ENCODE measurements around the gene SLC23A2.

SLC23A2 gene

GRCh38 chr20:4832469-4832868, 168.8 kb downstream of the SLC23A2 start:
- Histone ChIP-seq H3K36me3 (ENCODE audit: insufficient read depth, low read length) (no peaks in the 10 kb centered on the region), H3K4me1 (ENCODE audit: control insufficient read depth, insufficient read depth, low read length, unreplicated experiment) (no peaks in the 10 kb centered on the region), H2AFZ (ENCODE audit: low read length, unreplicated experiment) (no peak overlapping the region), H3K27ac (ENCODE audit: low read depth, low read length) (no peak overlapping the region), H3K27me3 (ENCODE audit: insufficient read depth, low read length) (peaks cover 59% of the 10 kb centered on the region), H3K4me3 (ENCODE audit: low read depth, low read length) (no peak overlapping the region), H3K79me2 (ENCODE audit: control insufficient read depth, insufficient read depth, low read length, unreplicated experiment) (no peaks in the 10 kb centered on the region)

DNA sequence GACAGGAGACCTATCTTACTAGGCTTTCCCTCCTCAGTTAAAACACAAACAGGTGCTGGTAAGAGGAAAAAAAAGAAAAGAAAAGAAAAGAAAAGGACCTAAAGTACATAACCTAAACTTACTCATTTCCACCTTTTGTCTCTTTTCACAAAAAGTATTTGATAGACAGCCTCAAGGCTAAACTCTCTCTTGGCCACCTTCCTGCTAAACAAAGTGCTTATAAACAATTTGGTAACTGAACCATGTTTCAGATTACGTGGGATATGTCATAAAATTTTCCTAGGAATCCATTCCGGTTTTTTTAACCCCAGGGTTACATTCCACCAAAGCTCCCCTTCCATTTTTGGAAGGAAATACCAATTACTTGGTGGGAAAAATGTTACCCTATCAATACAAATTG, 170.6 kb downstream of the SLC23A2 start:
- Histone ChIP-seq H2AFZ (ENCODE audit: low read length, unreplicated experiment) (no peak overlapping the region), H3K27me3 (ENCODE audit: insufficient read depth, low read length) (peaks cover 42% of the 10 kb centered on the region), H3K36me3 (ENCODE audit: insufficient read depth, low read length) (no peaks in the 10 kb centered on the region), H3K79me2 (ENCODE audit: control insufficient read depth, insufficient read depth, low read length, unreplicated experiment) (no peaks in the 10 kb centered on the region), H3K4me1 (ENCODE audit: control insufficient read depth, insufficient read depth, low read length, unreplicated experiment) (no peaks in the 10 kb centered on the region), H3K4me3 (ENCODE audit: low read depth, low read length) (no peak overlapping the region), H3K27ac (ENCODE audit: low read depth, low read length) (no peak overlapping the region)

- Histone ChIP-seq H3K4me3 (ENCODE audit: low read depth, low read length) (no peak overlapping the region), H3K27ac (ENCODE audit: low read depth, low read length) (no peak overlapping the region), H3K79me2 (ENCODE audit: control insufficient read depth, insufficient read depth, low read length, unreplicated experiment) (no peaks in the 10 kb centered on the region), H2AFZ (ENCODE audit: low read length, unreplicated experiment) (no peak overlapping the region), H3K36me3 (ENCODE audit: insufficient read depth, low read length) (no peaks in the 10 kb centered on the region), H3K4me1 (ENCODE audit: control insufficient read depth, insufficient read depth, low read length, unreplicated experiment) (no peaks in the 10 kb centered on the region), H3K27me3 (ENCODE audit: insufficient read depth, low read length) (peaks cover 39% of the 10 kb centered on the region)
Measured at GRCh38 chr20:4830259-4830658, 171.1 kb downstream of the SLC23A2 start.

DNA sequence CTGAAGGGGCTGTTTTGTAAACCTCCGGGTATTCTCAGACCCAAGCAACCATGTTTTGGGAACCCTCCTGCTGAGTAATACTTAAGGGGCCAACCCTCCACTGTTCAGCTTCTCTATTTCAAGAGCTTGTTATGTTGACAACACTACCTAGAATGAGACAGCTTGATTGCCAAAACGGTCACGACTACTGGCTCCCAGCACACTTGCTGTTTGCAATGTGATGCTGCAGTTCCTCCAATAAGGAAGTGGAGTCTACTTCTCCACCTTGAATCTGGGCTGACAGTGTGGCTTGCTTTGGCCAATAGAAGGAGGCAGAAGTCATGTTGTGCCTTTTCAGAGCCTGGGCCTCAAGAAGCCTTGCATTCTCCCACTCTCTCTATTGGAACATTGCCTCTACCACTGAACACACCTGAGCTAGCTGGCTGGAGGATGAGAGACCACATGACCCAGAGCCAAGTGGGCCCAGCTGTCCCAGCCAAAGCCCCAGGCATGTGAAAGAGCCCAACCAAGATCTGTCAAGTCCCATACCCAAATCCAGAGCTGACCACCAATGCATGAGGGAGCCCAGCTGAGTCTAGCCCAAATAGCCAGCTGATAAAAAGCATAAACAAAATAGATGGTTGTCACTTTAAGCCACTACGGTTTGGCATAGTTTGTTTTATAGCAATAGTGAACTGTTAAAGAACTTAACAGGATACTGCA, 171.6 kb downstream of the SLC23A2 start:
- Histone ChIP-seq H3K27me3 (ENCODE audit: insufficient read depth, low read length) (peaks cover 41% of the 10 kb centered on the region), H3K4me3 (ENCODE audit: low read depth, low read length) (no peak overlapping the region), H3K36me3 (ENCODE audit: insufficient read depth, low read length) (no peaks in the 10 kb centered on the region), H3K27ac (ENCODE audit: low read depth, low read length) (no peak overlapping the region), H3K4me1 (ENCODE audit: control insufficient read depth, insufficient read depth, low read length, unreplicated experiment) (no peaks in the 10 kb centered on the region), H2AFZ (ENCODE audit: low read length, unreplicated experiment) (no peak overlapping the region), H3K79me2 (ENCODE audit: control insufficient read depth, insufficient read depth, low read length, unreplicated experiment) (no peaks in the 10 kb centered on the region)

DNA sequence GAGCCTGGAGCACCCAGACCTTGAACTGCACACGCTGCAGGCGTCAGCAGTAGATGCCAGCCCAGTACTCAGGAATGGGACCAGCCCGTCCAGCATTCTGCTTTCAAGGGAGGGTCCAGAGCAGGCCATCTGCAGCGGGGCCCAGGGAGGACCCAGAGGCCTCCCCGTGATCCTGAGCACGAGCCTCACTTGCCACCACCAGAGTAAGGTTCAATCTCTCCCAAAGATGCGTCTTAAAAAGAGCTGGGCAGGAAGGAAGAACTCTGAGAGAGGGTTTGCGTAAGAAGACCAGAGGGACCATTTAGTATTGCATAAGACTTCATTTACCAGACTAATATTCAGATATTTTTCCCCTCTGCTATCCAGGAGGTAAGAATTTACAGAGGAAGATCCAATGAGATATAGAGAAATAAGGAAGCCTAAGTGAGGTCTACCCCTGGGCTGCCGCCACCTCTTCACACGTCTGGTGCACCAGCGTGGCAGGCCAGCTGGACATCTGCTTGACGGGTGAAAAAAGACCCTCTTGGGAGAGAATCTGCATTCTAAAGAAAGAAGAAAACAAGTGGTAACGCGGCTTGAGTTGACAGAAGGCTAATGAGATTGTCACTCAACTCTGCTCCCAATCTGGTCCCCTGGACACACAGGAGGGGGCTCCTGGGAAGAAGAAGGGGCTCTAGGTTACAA, 172.3 kb downstream of the SLC23A2 start:
- Histone ChIP-seq H3K27me3 (ENCODE audit: insufficient read depth, low read length) (peaks cover 43% of the 10 kb centered on the region), H3K4me1 (ENCODE audit: control insufficient read depth, insufficient read depth, low read length, unreplicated experiment) (no peaks in the 10 kb centered on the region), H3K4me3 (ENCODE audit: low read depth, low read length) (no peak overlapping the region), H3K27ac (ENCODE audit: low read depth, low read length) (no peak overlapping the region), H3K36me3 (ENCODE audit: insufficient read depth, low read length) (no peaks in the 10 kb centered on the region), H3K79me2 (ENCODE audit: control insufficient read depth, insufficient read depth, low read length, unreplicated experiment) (no peaks in the 10 kb centered on the region), H2AFZ (ENCODE audit: low read length, unreplicated experiment) (no peak overlapping the region)

DNA sequence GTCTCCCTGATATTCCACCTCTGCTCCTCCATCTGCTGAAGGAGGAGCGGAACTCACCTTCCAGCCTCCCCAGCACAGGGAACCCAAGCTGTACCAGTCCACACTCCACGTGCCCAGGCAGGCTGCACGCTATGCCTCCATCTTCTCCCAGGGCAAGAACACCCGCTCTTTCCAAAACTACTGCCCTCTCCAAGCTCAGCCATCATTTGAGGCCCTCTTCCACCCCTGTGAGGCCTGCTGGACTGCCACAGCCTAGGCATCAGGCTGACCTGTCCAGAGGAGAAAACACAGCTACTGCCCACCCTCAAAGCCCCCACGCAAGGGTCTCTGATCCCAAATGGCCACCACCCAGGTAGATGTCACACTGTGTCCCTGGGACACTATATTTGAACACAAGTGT, 179.7 kb downstream of the SLC23A2 start:
- Histone ChIP-seq H3K79me2 (ENCODE audit: control insufficient read depth, insufficient read depth, low read length, unreplicated experiment) (no peaks in the 10 kb centered on the region), H3K27me3 (ENCODE audit: insufficient read depth, low read length) (peaks cover 29% of the 10 kb centered on the region), H3K27ac (ENCODE audit: low read depth, low read length) (no peak overlapping the region), H3K36me3 (ENCODE audit: insufficient read depth, low read length) (no peaks in the 10 kb centered on the region), H3K4me1 (ENCODE audit: control insufficient read depth, insufficient read depth, low read length, unreplicated experiment) (peaks cover 5% of the 10 kb centered on the region), H3K4me3 (ENCODE audit: low read depth, low read length) (no peak overlapping the region), H2AFZ (ENCODE audit: low read length, unreplicated experiment) (no peak overlapping the region)

GRCh38 chr20:4820806-4821518, 180.3 kb downstream of the SLC23A2 start:
- Histone ChIP-seq H3K27ac (ENCODE audit: low read depth, low read length) (no peak overlapping the region), H3K79me2 (ENCODE audit: control insufficient read depth, insufficient read depth, low read length, unreplicated experiment) (no peaks in the 10 kb centered on the region), H3K27me3 (ENCODE audit: insufficient read depth, low read length) (peaks cover 29% of the 10 kb centered on the region), H2AFZ (ENCODE audit: low read length, unreplicated experiment) (no peak overlapping the region), H3K4me1 (ENCODE audit: control insufficient read depth, insufficient read depth, low read length, unreplicated experiment) (peaks cover 5% of the 10 kb centered on the region), H3K4me3 (ENCODE audit: low read depth, low read length) (no peak overlapping the region), H3K36me3 (ENCODE audit: insufficient read depth, low read length) (no peaks in the 10 kb centered on the region)

DNA sequence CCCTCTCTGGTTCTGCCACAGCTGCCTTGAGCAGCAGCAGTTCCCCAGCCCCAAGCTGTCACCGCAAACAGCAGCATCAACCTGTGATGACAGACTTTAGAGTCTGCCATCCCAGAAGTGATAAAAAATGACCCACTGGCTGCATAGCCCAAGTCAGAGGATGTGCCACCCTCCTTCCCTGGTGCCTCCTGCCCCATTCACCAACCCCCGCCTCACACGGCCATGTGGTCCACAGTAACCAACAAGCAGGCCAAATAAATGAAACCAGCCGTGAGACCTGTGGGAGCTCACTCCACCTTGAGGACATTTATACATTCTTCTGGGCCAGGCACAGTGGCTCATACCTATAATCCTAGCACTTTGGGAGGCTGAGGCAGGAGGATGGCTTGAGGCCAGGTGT, 181.4 kb downstream of the SLC23A2 start:
- H3K27me3 ChIP-seq (ENCODE audit: insufficient read depth, low read length), result peaks cover 29% of the 10 kb centered on the region
- H3K4me1 ChIP-seq (ENCODE audit: control insufficient read depth, insufficient read depth, low read length, unreplicated experiment), result peaks cover 5% of the 10 kb centered on the region
- H3K36me3 ChIP-seq (ENCODE audit: insufficient read depth, low read length), result no peaks in the 10 kb centered on the region
- H3K4me3 ChIP-seq (ENCODE audit: low read depth, low read length), result no peak overlapping the region
- no peak overlapping the region for H2AFZ ChIP-seq (ENCODE audit: low read length, unreplicated experiment)
- no peaks in the 10 kb centered on the region for H3K79me2 ChIP-seq (ENCODE audit: control insufficient read depth, insufficient read depth, low read length, unreplicated experiment)
- H3K27ac ChIP-seq (ENCODE audit: low read depth, low read length), result no peak overlapping the region

DNA sequence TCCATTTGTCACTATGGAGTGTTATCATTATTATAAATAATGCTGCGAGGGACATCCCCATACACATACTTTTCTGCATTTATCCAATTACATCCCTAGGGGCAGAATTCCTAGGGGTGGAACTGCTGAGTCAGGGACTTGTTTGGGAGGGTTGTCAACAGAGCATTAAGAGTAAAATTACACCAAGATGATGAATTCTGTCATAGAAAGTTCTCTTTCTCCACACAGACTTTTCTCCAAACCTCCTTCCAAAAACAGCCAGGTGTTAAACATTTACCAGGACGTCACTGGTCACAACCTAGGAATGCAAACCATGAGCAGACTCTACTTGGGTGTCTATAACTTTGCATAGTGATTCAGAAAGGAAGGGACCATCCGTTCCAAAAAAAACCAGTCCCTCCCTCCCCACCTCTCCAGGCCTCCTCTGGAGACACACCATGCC, 184.1 kb downstream of the SLC23A2 start:
- no peaks in the 10 kb centered on the region for H3K36me3 ChIP-seq (ENCODE audit: insufficient read depth, low read length)
- H2AFZ ChIP-seq (ENCODE audit: low read length, unreplicated experiment), result no peak overlapping the region
- no peak overlapping the region for H3K27ac ChIP-seq (ENCODE audit: low read depth, low read length)
- peaks cover 15% of the 10 kb centered on the region for H3K27me3 ChIP-seq (ENCODE audit: insufficient read depth, low read length)
- H3K4me1 ChIP-seq (ENCODE audit: control insufficient read depth, insufficient read depth, low read length, unreplicated experiment), result peaks cover 5% of the 10 kb centered on the region
- H3K79me2 ChIP-seq (ENCODE audit: control insufficient read depth, insufficient read depth, low read length, unreplicated experiment), result no peaks in the 10 kb centered on the region
- no peak overlapping the region for H3K4me3 ChIP-seq (ENCODE audit: low read depth, low read length)

DNA sequence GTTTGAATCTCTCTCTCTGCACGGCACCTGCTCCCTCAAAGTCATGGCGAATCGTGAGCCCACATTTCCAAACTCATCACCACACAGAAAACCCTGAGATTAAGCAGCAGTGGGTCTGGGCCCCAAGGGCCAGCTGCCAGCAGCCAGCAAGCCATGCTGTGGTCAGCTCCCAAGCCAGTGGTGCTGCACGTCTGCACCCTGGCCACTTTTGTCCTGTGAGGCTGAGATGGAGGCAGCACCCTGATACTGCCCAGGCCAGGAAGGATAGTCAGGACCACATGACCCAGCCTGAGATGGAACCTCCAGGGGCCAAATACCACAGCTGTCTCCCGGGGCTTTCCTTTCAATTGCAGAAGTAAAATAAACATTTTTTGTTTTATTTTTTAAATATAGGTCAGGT, 185.7 kb downstream of the SLC23A2 start:
- Histone ChIP-seq H3K27ac (ENCODE audit: low read depth, low read length) (no peak overlapping the region), H3K27me3 (ENCODE audit: insufficient read depth, low read length) (peaks cover 2% of the 10 kb centered on the region; the same call in 1 of the 2 replicates), H3K36me3 (ENCODE audit: insufficient read depth, low read length) (no peaks in the 10 kb centered on the region), H3K79me2 (ENCODE audit: control insufficient read depth, insufficient read depth, low read length, unreplicated experiment) (no peaks in the 10 kb centered on the region), H3K4me1 (ENCODE audit: control insufficient read depth, insufficient read depth, low read length, unreplicated experiment) (no peaks in the 10 kb centered on the region), H3K4me3 (ENCODE audit: low read depth, low read length) (no peak overlapping the region), H2AFZ (ENCODE audit: low read length, unreplicated experiment) (no peak overlapping the region)

All from ACC112 (cell line).